ENCODE measurements around the gene MRPL3.

MRPL3 gene

GRCh38 chr3:131544557-131544956 lies 41.8 kb upstream of the MRPL3 start:
- no peak overlapping the region for H3K27ac ChIP-seq (ENCODE audit: low read depth, low read length)
- no peaks in the 10 kb centered on the region for H3K79me2 ChIP-seq (ENCODE audit: insufficient read depth, low read length)
- no peaks in the 10 kb centered on the region for H4K20me1 ChIP-seq (ENCODE audit: low read depth, low read length)
- H3K9me3 ChIP-seq (ENCODE audit: insufficient read depth, low read length) = no peaks in the 10 kb centered on the region
- no peak overlapping the region for H3K9ac ChIP-seq (ENCODE audit: low read length)
- H3K4me3 ChIP-seq (ENCODE audit: insufficient read depth, low read length, poor library complexity, severe bottlenecking) = no peak overlapping the region
- no peak overlapping the region for H3K4me2 ChIP-seq (ENCODE audit: low read depth, low read length, poor library complexity, severe bottlenecking)
- TF ChIP-seq, protein P1, sequence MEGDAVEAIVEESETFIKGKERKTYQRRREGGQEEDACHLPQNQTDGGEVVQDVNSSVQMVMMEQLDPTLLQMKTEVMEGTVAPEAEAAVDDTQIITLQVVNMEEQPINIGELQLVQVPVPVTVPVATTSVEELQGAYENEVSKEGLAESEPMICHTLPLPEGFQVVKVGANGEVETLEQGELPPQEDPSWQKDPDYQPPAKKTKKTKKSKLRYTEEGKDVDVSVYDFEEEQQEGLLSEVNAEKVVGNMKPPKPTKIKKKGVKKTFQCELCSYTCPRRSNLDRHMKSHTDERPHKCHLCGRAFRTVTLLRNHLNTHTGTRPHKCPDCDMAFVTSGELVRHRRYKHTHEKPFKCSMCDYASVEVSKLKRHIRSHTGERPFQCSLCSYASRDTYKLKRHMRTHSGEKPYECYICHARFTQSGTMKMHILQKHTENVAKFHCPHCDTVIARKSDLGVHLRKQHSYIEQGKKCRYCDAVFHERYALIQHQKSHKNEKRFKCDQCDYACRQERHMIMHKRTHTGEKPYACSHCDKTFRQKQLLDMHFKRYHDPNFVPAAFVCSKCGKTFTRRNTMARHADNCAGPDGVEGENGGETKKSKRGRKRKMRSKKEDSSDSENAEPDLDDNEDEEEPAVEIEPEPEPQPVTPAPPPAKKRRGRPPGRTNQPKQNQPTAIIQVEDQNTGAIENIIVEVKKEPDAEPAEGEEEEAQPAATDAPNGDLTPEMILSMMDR (IDR thresholded peaks at IDR 0.05; ENCODE audit: insufficient read depth, low read length, poor library complexity, severe bottlenecking) = no peak
- no peak for TF ChIP-seq EZH2phosphoT487 (conservative IDR thresholded peaks at IDR 0.05; ENCODE audit: low read length)
- H3K27me3 ChIP-seq (ENCODE audit: low read length) = no peaks in the 10 kb centered on the region
- H2AFZ ChIP-seq (ENCODE audit: low read depth, low read length, severe bottlenecking) = no peak overlapping the region
- H3K36me3 ChIP-seq (ENCODE audit: low read length) = no peaks in the 10 kb centered on the region
- no peaks in the 10 kb centered on the region for H3F3A ChIP-seq (ENCODE audit: insufficient read depth)
- H3K9me2 ChIP-seq (replicated peaks; ENCODE audit: insufficient read depth, low read length) = no peaks in the 10 kb centered on the region

- Histone ChIP-seq H3K9ac (ENCODE audit: low read length) (no peak overlapping the region), H2AFZ (ENCODE audit: low read depth, low read length, severe bottlenecking) (no peak overlapping the region), H3K27ac (ENCODE audit: low read depth, low read length) (no peak overlapping the region), H3K9me2 (replicated peaks; ENCODE audit: insufficient read depth, low read length) (no peaks in the 10 kb centered on the region), H3K9me3 (ENCODE audit: insufficient read depth, low read length) (no peaks in the 10 kb centered on the region), H3K36me3 (ENCODE audit: low read length) (no peaks in the 10 kb centered on the region), H3K27me3 (ENCODE audit: low read length) (no peaks in the 10 kb centered on the region), H3K79me2 (ENCODE audit: insufficient read depth, low read length) (no peaks in the 10 kb centered on the region), H4K20me1 (ENCODE audit: low read depth, low read length) (no peaks in the 10 kb centered on the region), H3K4me3 (ENCODE audit: insufficient read depth, low read length, poor library complexity, severe bottlenecking) (no peak overlapping the region), H3K4me2 (ENCODE audit: low read depth, low read length, poor library complexity, severe bottlenecking) (no peak overlapping the region), H3F3A (ENCODE audit: insufficient read depth) (no peaks in the 10 kb centered on the region)
- TF ChIP-seq, protein P1 (IDR thresholded peaks at IDR 0.05; ENCODE audit: insufficient read depth, low read length, poor library complexity, severe bottlenecking) = no peak
- TF ChIP-seq EZH2phosphoT487 (conservative IDR thresholded peaks at IDR 0.05; ENCODE audit: low read length) = no peak
Measured at GRCh38 chr3:131543714-131544113, 40.9 kb upstream of the MRPL3 start.

GRCh38 chr3:131541288-131541687 lies 38.5 kb upstream of the MRPL3 start:
- no peak for TF ChIP-seq EZH2phosphoT487 (conservative IDR thresholded peaks at IDR 0.05; ENCODE audit: low read length)
- TF ChIP-seq, protein P1 (IDR thresholded peaks at IDR 0.05; ENCODE audit: insufficient read depth, low read length, poor library complexity, severe bottlenecking) = no peak
- no peaks in the 10 kb centered on the region for H3F3A ChIP-seq (ENCODE audit: insufficient read depth)
- no peak overlapping the region for H3K4me3 ChIP-seq (ENCODE audit: insufficient read depth, low read length, poor library complexity, severe bottlenecking)
- H3K27me3 ChIP-seq (ENCODE audit: low read length) = no peaks in the 10 kb centered on the region
- no peaks in the 10 kb centered on the region for H3K79me2 ChIP-seq (ENCODE audit: insufficient read depth, low read length)
- H3K9me3 ChIP-seq (ENCODE audit: insufficient read depth, low read length) = no peaks in the 10 kb centered on the region
- H3K9ac ChIP-seq (ENCODE audit: low read length) = no peak overlapping the region
- no peak overlapping the region for H3K27ac ChIP-seq (ENCODE audit: low read depth, low read length)
- H3K4me2 ChIP-seq (ENCODE audit: low read depth, low read length, poor library complexity, severe bottlenecking) = no peak overlapping the region
- H3K36me3 ChIP-seq (ENCODE audit: low read length) = no peaks in the 10 kb centered on the region
- H4K20me1 ChIP-seq (ENCODE audit: low read depth, low read length) = no peaks in the 10 kb centered on the region
- no peaks in the 10 kb centered on the region for H3K9me2 ChIP-seq (replicated peaks; ENCODE audit: insufficient read depth, low read length)
- H2AFZ ChIP-seq (ENCODE audit: low read depth, low read length, severe bottlenecking) = no peak overlapping the region
